Mesothelial cell of epicardium (in vitro differentiated cells): ENCODE results near the gene TVP23A. TPM values are rescaled to one million over a fixed set of nuclear protein-coding genes. Genes with fewer than 3 reads are reported as not detected.

Experiments
- DNase-seq, 2 experiments: peaks; one replicate each; pipeline ENCODE4 v3.0.0; 2021; ENCODE audit warnings: low spot score in 2 of 2; ENCODE audit not compliant: unreplicated experiment in 2 of 2
- H3K27ac Mint-ChIP-seq: 2 replicates; pipeline ENCODE4 v1.8.0; 2021; ENCODE audit warnings: mixed read lengths
- H3K27me3 Mint-ChIP-seq: 2 replicates; pipeline ENCODE4 v1.8.0; 2021; ENCODE audit warnings: low read depth, mixed read lengths
- H3K36me3 Mint-ChIP-seq: 2 replicates; pipeline ENCODE4 v1.8.0; 2021; ENCODE audit warnings: mixed read lengths
- H3K4me1 Mint-ChIP-seq: 2 replicates; pipeline ENCODE4 v1.8.0; 2021; ENCODE audit warnings: mixed read lengths
- H3K4me3 Mint-ChIP-seq: 2 replicates; pipeline ENCODE4 v1.8.0; 2021; ENCODE audit warnings: mild to moderate bottlenecking, moderate library complexity, mixed read lengths
- H3K9me3 Mint-ChIP-seq: 2 replicates; pipeline ENCODE4 v1.8.0; 2021; ENCODE audit warnings: mixed read lengths
- CTCF ChIP-seq: fragments of 200-600 bp; sonication (generic); IDR thresholded peaks from one replicate; pipeline ENCODE4 v1.5.0; 2021; ENCODE audit warnings: antibody characterized with exemption; ENCODE audit not compliant: unreplicated experiment
- total RNA-seq: library from RNA; stranded (reverse); gene quantifications from 3 replicates; pipeline ENCODE4 v1.2.1, GENCODE V29; 2021

The TVP23A gene
- total RNA-seq, 1 donor from 2014 or later: 9.5 TPM

- DNase-seq: no peak
- Mint-ChIP-seq H3K36me3 (no peaks in the 10 kb centered on the region), H3K27me3 (peaks cover 44% of the 10 kb centered on the region), H3K27ac (no peak overlapping the region), H3K4me1 (no peaks in the 10 kb centered on the region), H3K9me3 (peaks cover 4% of the 10 kb centered on the region), H3K4me3 (no peak overlapping the region)
- TF ChIP-seq CTCF: no peak
Observed at GRCh38 chr16:10840703-10841102, 22.1 kb upstream of the TVP23A start.

GRCh38 chr16:10839279-10839666 is 20.7 kb upstream of the TVP23A start:
- no peaks in the 10 kb centered on the region for H3K36me3 Mint-ChIP-seq
- no peak for TF ChIP-seq CTCF
- H3K27ac Mint-ChIP-seq: no peak overlapping the region
- peaks cover 4% of the 10 kb centered on the region for H3K9me3 Mint-ChIP-seq
- no peak overlapping the region for H3K4me3 Mint-ChIP-seq
- no peak for DNase-seq
- H3K4me1 Mint-ChIP-seq: no peaks in the 10 kb centered on the region
- peaks cover 42% of the 10 kb centered on the region for H3K27me3 Mint-ChIP-seq

- Mint-ChIP-seq H3K4me1 (no peaks in the 10 kb centered on the region), H3K36me3 (no peaks in the 10 kb centered on the region), H3K9me3 (peaks cover 4% of the 10 kb centered on the region), H3K27me3 (peaks cover 44% of the 10 kb centered on the region), H3K4me3 (no peak overlapping the region), H3K27ac (no peak overlapping the region)
- no peak for TF ChIP-seq CTCF
- DNase-seq: no peak
Observed at GRCh38 chr16:10838621-10839278, 20.2 kb upstream of the TVP23A start.

GRCh38 chr16:10836174-10836853 is 17.7 kb upstream of the TVP23A start:
- Mint-ChIP-seq H3K9me3 (peaks cover 4% of the 10 kb centered on the region), H3K27ac (no peak overlapping the region), H3K27me3 (peaks cover 38% of the 10 kb centered on the region), H3K36me3 (no peaks in the 10 kb centered on the region), H3K4me1 (no peaks in the 10 kb centered on the region), H3K4me3 (no peak overlapping the region)
- DNase-seq: no peak
- no peak for TF ChIP-seq CTCF

- Mint-ChIP-seq H3K4me1 (no peaks in the 10 kb centered on the region), H3K9me3 (peaks cover 4% of the 10 kb centered on the region)
Observed at GRCh38 chr16:10835281-10835931, 16.8 kb upstream of the TVP23A start.

More at GRCh38 chr16:10835281-10835931, 16.8 kb upstream of the TVP23A start:
- DNase-seq: no peak
- no peak overlapping the region for H3K4me3 Mint-ChIP-seq
- H3K27ac Mint-ChIP-seq: no peak overlapping the region
- TF ChIP-seq CTCF: no peak
- H3K27me3 Mint-ChIP-seq: peaks cover 29% of the 10 kb centered on the region
- H3K36me3 Mint-ChIP-seq: no peaks in the 10 kb centered on the region
